Islet of Langerhans (tissue), 1 donor: ENCODE results near the gene MPC1.
A peak's percentile ranks its signal among the peaks of the same experiment; 100 is the strongest.
"Not testable (repeated sequence)": the region's sequence is repeated elsewhere in the genome, so short reads cannot be mapped to it uniquely, and the experiment has no call there.

Source experiments
- FAIRE-seq: peaks from one replicate; lab custom pipeline; 2011; peaks lifted over from hg19 to GRCh38; lab: Jason Lieb, UNC

MPC1 gene

DNA sequence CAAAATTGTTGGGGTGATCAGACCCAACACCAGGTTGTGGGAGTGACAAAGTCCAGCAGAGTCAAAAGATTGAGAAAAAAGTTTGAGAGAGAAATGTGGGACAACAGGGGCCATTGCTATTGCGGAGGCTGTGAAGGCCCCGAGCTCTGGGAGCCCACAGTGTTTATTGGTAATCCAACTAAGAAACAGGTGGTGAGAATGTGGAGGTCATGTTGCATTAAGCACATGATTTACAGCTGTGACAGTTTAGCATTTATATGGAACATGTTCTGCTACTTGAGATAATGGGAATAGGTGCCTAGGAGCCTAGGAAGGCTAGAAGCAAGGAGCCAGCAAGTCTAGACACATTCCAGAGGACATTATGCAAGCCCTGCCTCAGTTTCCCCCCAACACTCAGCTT, 37.8 kb downstream of the MPC1 start:
- not testable (repeated sequence) for FAIRE-seq

DNA sequence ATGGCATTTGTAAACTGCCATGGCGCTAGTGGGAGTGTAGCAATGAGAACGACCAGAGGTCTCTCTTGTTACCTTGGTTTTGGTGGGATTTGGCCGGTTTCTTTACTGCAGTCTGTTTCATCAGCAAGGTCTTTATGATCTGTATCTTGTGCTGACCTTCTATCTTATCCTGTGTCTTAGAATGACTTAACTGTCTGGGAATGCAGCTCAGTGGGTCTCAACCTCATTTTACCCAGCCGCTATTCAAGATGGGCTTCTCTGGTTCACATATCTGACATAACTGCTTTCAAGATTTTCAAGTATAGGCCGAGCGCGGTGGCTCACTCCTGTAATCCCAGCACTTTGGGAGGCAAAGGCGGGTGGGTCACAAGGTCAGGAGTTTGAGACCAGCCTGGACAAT, 38.5 kb downstream of the MPC1 start:
- no peak for FAIRE-seq

DNA sequence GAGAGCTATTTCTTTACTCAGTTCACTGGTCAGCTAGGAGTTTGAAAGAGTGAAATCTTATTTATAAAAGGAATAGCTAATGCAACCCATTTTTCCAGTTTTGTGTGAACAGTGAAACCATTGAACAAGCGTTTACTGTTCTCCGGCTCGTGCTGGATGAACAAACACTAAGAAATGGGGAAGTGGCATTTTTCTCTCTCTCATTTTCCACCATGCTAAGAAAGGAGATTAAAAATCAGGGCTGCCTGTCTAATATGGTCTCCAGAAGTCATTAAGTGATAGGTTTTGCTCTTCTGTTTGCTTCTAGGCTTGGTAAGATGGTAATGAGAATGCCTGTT, 39.6 kb downstream of the MPC1 start:
- no peak for FAIRE-seq

DNA sequence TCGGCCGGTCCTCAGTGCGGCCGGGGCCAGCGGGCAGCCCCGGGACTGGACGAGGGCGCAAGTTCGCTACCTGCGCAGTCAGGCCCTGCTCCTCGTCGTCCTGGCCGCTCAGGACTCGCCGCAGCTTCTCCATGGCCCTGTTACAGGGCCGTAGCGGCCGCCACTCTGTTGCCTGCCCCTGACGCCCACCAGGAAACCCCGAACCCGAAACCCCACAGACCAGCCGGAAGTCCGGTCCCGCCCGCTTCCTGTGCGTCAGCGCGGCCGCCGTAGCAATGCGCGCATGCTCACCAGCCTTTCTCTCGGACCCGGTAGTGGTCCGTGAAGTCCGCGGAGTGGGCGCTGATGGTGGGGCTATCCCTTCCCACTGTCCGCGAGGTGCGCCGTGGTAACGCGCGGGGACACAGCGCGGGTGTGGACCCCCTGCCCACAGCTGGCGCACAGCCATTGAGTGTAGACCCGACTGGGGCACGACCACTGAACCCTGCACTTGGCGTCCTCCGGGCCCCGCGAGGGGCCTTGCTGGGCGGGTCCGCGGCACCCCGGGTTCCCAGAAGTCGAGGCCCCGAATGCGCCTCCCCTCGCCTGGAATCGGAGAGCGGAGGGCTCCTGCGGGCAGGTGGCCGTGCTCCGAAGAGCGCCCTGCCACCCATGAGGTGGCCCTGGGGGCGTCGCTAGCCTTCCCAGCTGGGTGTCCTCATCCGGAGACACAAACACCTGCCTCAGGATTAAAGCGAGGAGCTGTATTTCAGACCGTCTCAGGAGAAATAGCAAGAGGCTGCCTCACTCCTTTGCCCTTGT, 40.2 kb downstream of the MPC1 start, which contains the start of gene SFT2D1:
Gene SFT2D1, minus strand, starts transcription at position 197 of the 801 bp plus-strand sequence. Its CDS starts 64 bp downstream, at position 133.
- no peak for FAIRE-seq

DNA sequence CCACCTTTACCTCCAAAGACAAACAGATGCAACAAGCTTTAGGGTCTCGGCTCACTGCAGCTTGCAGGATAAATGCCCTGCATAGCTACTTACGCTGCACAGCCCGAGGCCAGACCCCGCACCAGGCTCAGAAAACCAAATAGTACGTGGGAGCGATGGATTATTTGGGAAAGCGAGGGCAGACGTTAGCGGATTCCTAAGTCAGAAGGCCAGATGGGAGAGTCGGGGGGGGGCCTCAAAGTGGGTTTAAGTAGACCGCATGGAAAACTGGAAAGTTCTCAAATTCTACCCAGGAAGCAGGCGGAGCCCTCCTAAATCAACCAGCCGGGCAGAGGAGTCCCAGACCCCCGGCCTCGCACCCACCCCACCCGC, 40.8 kb downstream of the MPC1 start:
- FAIRE-seq: no peak

DNA sequence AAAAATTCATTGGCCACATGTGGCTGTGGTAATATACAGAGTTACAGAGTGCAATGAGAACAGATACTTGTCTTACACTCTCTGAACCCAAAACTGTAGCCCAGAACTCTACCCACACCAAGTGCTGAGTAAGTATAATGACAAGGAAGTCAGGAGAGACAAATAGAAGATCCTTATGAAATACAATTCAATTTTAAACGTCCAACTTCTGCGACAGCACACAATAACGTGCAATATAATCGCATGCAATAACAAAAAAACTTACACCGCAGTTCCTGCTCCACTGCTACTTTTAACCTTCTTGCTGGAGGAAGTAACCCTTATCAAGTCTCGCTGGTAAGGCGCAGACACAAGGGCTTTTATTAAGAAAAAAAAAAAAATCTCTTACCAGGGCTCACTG, 41.3 kb downstream of the MPC1 start:
- FAIRE-seq: no peak

DNA sequence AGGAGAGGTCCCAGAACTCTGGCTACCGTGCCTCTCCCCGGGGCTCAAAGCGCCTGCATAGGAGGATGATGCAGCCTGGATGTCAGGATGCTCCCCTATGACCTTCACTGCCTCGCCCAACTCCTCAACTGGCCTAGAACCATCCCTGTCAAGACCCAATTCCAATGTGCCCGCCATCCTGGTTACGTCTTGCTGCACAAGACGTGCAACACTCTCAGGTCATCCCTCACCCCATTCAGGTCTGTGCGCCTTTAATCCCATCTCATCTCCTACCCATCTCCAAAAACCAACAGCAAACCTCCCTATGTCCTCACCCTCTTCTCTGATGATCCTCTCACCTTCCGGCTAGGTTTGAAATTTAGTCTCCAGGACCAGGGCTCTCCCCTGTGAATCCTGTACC, 43.9 kb downstream of the MPC1 start:
- FAIRE-seq: no peak

DNA sequence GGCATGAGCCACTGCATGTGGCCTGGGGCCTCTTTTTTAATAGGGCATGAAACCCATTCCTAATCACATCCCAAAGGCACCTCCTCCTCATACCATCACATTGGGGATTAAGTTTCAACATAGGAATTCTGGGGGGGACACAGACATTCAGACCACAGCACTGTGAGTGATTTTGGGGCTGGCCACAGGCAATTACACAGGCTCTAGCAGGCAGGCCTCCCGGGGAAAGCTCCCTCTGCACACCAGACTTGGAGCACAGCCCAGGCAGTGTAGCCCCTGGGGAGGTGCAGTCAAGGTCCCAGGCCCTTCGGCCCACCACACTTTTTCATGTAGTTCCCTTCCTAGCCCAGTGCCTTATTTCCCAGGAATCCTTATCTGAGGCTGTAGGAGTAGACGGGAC, 45.9 kb downstream of the MPC1 start:
- no peak for FAIRE-seq

DNA sequence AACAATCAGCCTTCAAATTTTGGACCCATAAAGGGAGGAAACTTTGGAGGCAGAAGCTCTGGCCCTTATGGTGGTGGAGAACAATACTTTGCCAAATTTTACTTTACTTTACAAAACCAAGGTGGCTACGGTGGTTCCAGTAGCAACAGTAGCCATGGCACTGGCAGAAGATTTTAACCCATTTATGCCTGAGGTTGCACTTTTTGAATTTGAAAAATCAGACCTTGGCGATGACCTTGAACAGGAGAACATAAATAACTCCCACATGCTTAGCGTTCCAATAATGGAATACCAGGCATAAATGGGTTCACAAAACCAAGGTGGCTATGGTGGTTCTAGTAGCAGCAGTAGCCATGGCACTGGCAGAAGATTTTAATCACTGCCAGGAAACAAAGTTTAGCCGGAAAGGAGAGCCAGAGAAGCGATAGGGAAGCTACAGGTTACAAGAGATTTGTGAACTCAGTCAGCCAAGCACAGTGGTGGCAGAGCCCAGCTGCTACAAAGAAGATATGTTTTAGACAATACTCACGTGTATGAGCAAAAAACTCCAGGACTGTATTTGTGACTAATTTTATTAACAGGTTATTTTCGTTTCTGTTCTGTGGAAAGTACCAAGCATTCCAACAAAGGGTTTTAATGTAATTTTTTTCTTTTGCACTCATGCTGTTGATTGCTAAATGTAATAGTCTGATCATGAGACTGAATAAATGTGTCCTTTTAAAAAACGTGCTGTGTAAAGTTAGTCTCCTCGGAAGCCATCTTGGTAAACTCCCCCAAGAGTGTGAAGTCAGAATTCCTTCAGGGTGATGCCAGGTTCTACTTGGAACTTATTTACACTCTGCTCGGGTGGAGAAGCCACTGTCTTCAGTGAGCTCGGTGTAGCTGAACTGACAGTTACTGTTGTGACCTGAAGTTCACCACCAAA, 47.1 kb downstream of the MPC1 start:
- no peak for FAIRE-seq

DNA sequence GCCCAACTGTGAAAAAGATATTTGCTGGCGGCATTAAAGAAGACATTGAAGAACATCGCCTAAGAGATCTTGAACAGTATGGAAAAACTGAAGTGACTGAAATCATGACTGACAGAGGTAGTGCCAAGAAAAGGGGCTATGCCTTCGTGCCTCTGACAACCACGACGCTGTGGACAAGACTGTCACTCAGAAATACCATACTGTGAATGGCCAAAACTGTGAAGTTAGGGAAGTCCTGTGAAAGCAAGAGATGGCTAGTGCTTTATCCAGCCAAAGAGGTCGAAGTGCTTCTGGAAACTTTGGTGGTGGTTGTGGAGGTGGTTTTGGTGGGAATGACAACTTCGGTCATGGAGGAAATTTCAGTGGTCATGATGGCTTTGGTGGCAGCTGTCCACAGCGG, 47.9 kb downstream of the MPC1 start:
- FAIRE-seq: no peak

DNA sequence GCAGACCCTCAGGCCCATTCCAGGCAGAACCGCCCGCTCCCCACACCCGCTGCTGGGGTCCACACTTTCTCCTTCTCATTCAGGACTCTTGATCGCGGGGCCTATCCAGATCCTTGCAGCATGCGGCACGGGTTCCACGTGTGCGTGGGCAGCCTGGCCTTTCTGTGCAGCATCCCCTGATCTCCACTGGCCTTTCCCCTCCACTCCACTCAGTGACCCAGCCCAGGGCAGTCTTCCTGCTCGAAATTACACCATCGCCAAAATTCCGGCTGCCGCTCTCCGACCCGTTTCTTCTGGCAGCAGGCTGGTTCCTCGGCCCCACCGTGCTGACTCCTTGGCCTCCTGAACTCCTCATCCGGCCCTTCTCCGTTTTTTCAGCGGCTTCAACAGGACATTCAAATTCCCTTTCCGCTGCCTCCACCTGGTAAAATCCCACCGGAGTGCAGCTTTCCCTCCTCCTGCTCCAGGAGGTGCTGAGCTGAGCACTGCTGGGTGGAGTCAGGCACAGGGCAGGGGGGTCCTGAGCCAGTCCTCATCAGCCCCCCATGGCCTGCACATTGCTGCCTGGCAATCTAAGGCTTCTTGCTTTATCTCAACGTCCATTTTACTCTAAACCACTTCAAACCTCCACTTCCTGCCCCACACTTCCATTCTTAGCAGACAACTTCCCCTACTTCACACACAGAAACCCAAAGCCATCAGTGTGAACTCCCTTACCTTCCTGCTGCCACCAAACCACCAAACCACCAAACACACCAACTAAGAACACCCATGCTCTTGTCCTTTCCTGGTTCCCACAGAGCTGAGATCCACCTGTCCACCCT, 49.4 kb downstream of the MPC1 start:
- FAIRE-seq: no peak

DNA sequence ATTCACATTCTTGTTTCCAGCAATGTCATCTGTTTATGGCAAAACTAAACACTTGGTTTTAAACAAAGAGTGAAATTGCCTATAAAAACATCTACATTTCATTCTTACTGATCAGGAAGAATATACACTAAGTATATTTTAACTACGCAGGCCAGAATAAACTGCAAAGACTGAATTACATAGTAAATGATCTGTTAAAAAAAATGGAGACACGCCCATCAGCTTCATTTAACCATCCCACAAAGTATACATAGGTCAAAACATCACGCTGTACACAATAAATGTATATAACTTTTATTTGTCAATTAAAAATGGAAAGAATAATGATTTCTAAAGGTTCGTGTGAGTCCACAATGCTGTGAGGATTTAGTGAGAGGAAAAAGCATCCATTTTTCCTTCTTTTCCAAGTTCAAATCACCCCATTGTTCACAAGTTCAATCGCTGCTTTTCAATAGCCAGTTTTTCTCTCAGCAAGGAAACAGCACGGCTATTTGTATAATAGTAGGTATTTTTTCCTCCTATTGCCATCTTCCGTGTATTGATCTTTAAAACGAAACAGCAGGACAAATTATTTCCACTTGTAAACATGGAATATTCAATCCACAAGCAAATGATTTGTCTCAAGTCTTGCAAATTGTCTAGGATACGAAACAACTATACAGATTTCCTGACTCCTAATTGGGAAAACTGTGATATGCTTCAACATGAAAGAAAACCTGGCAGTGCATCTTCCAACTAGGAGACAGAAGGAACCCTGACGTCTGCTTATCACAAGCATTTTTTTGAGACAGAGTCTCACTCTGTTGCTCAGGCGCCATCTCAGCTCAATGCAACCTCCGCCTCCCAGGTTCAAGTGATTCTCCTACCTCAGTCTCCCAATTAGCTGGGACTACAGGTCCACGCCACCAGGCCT, 51.0 kb downstream of the MPC1 start:
- FAIRE-seq: peak; percentile 38

DNA sequence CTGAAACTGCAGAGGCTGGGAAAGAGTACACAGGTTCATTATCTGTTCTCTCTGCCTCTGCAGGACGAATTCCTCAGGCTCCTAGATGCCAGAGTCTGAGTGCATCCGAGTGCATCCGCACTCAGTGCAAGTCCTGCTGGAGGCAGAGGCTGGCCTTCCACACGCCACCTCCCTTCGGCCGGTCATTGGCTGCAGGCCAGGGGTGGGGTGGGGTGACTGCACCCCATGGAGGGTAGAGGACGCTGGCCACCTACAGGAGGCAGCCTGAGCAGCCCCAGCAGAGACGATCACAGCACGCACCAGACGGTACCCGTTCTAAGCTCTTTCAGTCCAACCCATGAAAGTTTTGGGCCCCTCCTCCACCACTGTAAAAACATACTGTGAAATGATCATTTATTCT, 52.1 kb downstream of the MPC1 start:
- FAIRE-seq: no peak

DNA sequence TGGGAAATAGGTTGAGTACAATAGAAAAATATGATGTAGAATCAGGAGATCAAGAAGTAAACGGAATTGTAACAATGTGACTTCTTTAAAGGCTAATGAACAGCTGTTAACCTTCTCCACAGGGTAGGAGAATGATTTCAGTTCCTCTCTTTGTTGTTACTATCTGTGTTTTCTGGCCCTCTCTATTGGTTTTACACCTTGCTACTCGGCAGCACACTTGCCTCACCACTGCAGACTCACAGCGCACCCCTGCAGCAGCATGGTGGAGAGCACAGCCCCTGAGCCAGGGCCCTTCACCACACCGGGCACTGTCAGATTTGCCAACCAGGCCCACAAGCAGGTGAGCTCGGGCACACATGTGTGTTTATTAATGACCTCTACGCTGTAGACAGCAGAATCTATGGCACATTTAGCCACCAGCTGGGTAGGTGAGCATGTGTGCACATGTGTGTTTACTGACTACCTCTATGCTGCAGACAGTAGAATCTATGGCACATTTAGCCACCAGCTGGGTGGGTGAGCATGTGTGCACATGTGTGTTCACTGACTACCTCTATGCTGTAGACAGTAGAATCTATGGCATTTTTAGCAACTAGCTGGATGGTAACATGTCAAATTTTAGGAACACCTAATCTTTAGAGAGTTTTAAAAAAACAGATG, 57.2 kb downstream of the MPC1 start:
- FAIRE-seq: no peak

DNA sequence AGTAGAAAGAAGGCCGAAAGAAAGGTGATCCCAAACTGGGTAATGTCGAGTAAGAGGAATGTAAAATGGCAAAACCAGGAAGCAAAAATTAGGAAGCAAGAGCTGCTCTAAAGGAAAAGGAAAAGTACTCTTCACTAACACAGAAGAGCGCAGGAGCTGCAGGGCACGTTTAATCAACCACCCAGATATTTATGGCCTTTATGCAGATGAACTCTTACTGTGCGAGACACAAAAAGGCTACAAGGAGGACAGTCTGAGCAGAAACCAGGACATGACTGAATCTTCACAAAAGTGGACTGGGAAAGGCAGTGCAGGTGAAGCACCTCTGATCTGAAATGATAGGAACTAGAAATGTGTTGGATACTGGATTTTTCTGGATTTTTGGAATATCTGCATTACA, 59.3 kb downstream of the MPC1 start:
- no peak for FAIRE-seq

DNA sequence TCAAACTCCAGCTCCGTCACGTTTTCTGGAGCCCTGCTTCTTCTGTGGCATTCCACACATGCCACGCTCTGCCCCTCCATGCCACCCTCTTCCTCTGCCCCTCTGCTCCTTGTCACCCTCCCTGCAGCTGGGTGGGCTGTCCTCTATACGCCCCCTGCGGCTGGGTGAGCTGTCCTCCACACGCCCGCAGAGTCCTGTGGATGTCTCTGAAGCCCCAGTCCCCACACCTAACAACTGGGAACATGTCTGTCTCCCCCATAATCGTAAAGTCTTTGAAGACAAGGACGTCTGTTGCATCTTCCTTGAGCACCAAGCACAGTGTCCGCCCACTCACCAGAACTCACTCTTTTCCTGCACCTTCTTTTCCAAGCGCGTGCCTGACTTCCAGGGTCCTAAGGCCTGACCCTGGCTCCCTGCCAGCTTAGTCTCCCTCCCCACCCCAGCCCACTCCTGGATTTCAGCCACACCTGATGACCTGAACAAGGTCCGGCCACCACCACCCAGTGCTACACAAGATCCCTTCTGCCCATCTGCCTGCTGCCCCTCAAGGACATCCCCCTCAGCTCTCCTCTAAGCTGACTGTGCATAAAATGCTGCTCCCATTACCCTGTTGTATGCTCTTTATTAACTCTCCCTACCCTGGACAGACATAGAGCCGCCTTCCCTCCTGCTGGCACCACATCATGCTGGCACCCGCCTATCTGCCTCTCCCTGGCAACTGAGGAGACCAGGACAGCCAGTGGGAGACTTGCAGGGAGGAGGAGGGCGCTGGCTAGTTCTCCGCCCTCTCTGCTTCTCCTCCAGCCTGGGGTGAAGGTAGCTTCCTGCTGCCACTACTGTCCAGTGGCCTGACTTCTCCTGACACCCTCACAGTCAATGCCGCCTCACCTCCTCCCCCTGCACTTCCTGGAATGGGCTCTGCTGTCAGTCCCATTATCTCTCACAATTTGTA, 63.8 kb downstream of the MPC1 start:
- FAIRE-seq: no peak

DNA sequence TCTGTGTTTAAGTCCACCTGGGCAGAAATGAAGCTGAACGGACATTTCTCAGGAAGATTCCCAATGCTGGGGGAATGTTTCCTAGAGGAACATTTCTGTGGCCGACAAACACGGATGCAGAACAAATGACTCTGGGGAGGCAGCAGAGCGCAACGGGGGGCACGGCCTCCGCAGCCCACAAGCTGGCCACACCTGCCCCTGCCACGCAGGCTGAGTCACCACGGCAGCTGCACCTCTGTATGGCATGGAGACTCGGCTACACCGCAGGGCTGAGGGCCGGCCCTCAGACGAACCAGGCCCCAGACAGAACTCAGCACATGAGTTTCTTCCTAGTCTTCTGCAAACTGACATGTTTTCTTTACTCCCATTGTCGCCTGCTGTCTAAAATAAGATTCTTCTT, 64.5 kb downstream of the MPC1 start:
- no peak for FAIRE-seq

DNA sequence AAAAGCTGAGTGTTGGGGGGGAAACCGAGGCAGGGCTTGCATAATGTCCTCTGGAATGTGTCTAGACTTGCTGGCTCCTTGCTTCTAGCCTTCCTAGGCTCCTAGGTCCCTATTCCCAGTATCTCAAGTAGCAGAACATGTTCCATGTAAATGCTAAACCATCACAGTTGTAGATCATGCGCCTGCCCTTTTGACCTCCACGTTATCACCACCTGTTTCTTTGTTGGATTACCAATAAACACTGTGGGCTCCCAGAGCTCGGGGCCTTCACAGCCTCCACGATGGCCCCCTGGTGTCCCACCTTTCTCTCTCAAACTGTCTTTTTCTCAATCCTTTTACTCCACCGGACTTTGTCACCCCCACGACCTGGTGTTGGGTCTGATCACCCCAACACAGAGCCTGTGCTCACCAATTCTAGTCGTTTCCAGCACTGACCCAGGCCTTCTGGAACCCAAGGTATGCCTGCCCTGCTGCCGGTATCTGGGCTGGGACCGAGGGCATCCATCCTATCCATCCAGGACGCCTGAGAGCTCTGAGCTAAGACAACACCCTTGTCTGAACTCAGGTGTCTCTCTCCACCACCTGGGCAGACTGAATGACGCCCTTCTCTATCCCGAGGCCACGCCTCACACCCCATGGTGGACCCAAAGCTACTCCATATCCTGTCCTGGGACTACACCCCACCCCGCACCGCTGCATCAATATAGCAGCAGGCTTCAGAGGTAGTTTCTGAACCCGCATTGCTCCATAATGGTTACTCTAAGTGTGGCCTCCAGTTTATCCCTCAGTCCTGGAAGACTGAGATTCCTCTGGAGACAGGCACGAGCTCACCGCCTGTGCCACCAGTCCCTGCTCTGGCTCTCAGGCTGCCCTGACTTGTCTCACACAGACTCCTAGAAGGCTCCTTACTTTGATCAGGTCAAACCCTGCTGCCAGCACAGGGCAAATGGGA, 65.2 kb downstream of the MPC1 start:
- FAIRE-seq: no peak

DNA sequence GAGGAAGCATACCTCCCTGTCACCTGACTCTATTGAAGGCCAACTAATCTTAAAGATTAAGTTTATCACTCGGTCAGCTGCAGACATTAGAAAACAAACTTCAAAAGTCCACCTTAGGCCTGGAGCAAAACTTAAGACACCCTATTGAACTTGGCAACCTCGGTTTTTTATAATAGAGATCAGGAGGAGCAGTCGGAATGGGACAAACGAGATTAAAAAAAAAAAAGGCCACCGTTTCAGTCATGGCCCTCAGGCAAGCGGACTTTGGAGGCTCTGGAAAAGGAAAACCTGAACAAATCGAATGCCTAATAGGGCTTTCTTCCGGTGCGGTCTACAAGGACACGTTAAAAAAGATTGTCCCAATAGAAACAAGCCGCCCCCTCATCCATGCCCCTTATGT, 67.3 kb downstream of the MPC1 start:
- no peak for FAIRE-seq
